WTC11 (cell line): ENCODE results near the gene TMEM59. TPM values are rescaled to one million over a fixed set of nuclear protein-coding genes. Genes with fewer than 3 reads are reported as not detected.

ENCODE experiments used
- ATAC-seq: fragments of 200-7000 bp; cut with Tn5 transposase; 2 replicates; pipeline ENCODE4 v1.10.0; 2021; ENCODE audit warnings: mild to moderate bottlenecking, moderate library complexity
- Bru-seq: library from RNA; stranded (reverse); fragments of 400-500 nt; gene quantifications from one replicate; lab custom pipeline; 2021; lab: Mats Ljungman, UMichigan
- CTCF ChIA-PET: fragments of 300-600 bp; sonication (Branson Sonifier 250); formaldehyde crosslinking; loops from one replicate; lab custom pipeline; 2021; ENCODE audit warnings: antibody characterized with exemption; lab: Charles Lee
- POLR2A ChIA-PET: fragments of 350-600 bp; sonication (Branson Sonifier 250); formaldehyde crosslinking; loops from one replicate; lab custom pipeline; 2021; ENCODE audit warnings: antibody characterized with exemption; lab: Charles Lee
- DNase-seq: peaks from one replicate; pipeline ENCODE4 v3.0.0; 2021; ENCODE audit warnings: low spot score
- H3K27ac Mint-ChIP-seq: 2 replicates; pipeline ENCODE4 v1.8.0; 2021; ENCODE audit warnings: mixed read lengths
- H3K27me3 Mint-ChIP-seq: 2 replicates; pipeline ENCODE4 v1.8.0; 2021; ENCODE audit warnings: low read depth, mild to moderate bottlenecking, moderate library complexity, mixed read lengths
- H3K36me3 Mint-ChIP-seq: 2 replicates; pipeline ENCODE4 v1.8.0; 2021; ENCODE audit warnings: mixed read lengths
- H3K4me1 Mint-ChIP-seq: 2 replicates; pipeline ENCODE4 v1.8.0; 2022; ENCODE audit warnings: mixed read lengths
- H3K4me3 Mint-ChIP-seq: 2 replicates; pipeline ENCODE4 v1.8.0; 2021; ENCODE audit warnings: mild to moderate bottlenecking, moderate library complexity, mixed read lengths
- H3K9me3 Mint-ChIP-seq: 2 replicates; pipeline ENCODE4 v1.8.0; 2021; ENCODE audit warnings: mixed read lengths
- ATF2 ChIP-seq: sonication (generic); formaldehyde crosslinking; IDR thresholded peaks from 2 replicates; pipeline ENCODE4 v1.8.1; 2022; ENCODE audit warnings: low read depth, missing genetic modification reagents, borderline replicate concordance
- CDX4 ChIP-seq: fragments of 250-450 bp; sonication (Bioruptor Pico); IDR thresholded peaks from 2 replicates; pipeline ENCODE4 v1.9.0; 2021; ENCODE audit warnings: moderate library complexity, mild to moderate bottlenecking, inconsistent platforms, borderline replicate concordance
- ELF4 ChIP-seq: sonication (generic); formaldehyde crosslinking; IDR thresholded peaks from 2 replicates; pipeline ENCODE4 v1.8.1; 2022; ENCODE audit warnings: low read depth, mild to moderate bottlenecking, moderate library complexity, missing genetic modification reagents
- GRHL2 ChIP-seq: fragments of 250-450 bp; sonication (Bioruptor Pico); IDR thresholded peaks from 2 replicates; pipeline ENCODE4 v1.8.0; 2022; ENCODE audit warnings: mild to moderate bottlenecking, moderate library complexity; ENCODE audit not compliant: insufficient replicate concordance, severe bottlenecking
- MAX ChIP-seq: sonication (generic); formaldehyde crosslinking; IDR thresholded peaks from 2 replicates; pipeline ENCODE4 v1.8.0; 2022; ENCODE audit warnings: mild to moderate bottlenecking, missing genetic modification reagents
- NFE2L1 ChIP-seq: sonication (generic); formaldehyde crosslinking; IDR thresholded peaks from 2 replicates; pipeline ENCODE4 v1.8.1; 2023; ENCODE audit warnings: missing genetic modification reagents
- NFYB ChIP-seq: sonication (generic); formaldehyde crosslinking; conservative IDR thresholded peaks from 2 replicates; pipeline ENCODE4 v1.8.0; 2022; ENCODE audit warnings: low read depth, missing genetic modification reagents
- RORB ChIP-seq: fragments of 250-450 bp; sonication (Bioruptor Pico); IDR thresholded peaks from 2 replicates; pipeline ENCODE4 v1.9.0; 2021; ENCODE audit warnings: mild to moderate bottlenecking
- SMAD3 ChIP-seq: sonication (generic); formaldehyde crosslinking; IDR thresholded peaks from 2 replicates; pipeline ENCODE4 v1.8.0; 2022; ENCODE audit warnings: missing genetic modification reagents, mild to moderate bottlenecking, borderline replicate concordance
- SMAD4 ChIP-seq: sonication (generic); formaldehyde crosslinking; IDR thresholded peaks from 2 replicates; pipeline ENCODE4 v1.8.0; 2022; ENCODE audit warnings: mild to moderate bottlenecking, missing genetic modification reagents
- SP1 ChIP-seq: sonication (generic); formaldehyde crosslinking; conservative IDR thresholded peaks from 2 replicates; pipeline ENCODE4 v1.8.1; 2022; ENCODE audit warnings: missing genetic modification reagents
- ZNF219 ChIP-seq: sonication (generic); formaldehyde crosslinking; IDR thresholded peaks from 2 replicates; pipeline ENCODE4 v1.8.0; 2023; ENCODE audit warnings: missing genetic modification reagents, mild to moderate bottlenecking, borderline replicate concordance
- ZNF317 ChIP-seq: sonication (generic); formaldehyde crosslinking; IDR thresholded peaks from 2 replicates; pipeline ENCODE4 v1.8.1; 2023; ENCODE audit warnings: low read depth, mild to moderate bottlenecking, moderate library complexity, missing genetic modification reagents, borderline replicate concordance
- ZNF396 ChIP-seq: fragments of 250-450 bp; sonication (Bioruptor Pico); IDR thresholded peaks from 2 replicates; pipeline ENCODE4 v1.8.0; 2021; ENCODE audit warnings: mild to moderate bottlenecking, moderate library complexity, borderline replicate concordance
- ZNF512 ChIP-seq: sonication (generic); formaldehyde crosslinking; IDR thresholded peaks from 2 replicates; pipeline ENCODE4 v1.8.1; 2022; ENCODE audit warnings: missing genetic modification reagents, borderline replicate concordance
- long read RNA-seq, 3 experiments: library from RNA in 1 of 3; library from capped mRNA in 1 of 3; library from polyadenylated mRNA in 1 of 3; unstranded in 2 of 3; stranded (forward) in 1 of 3; transcript quantifications; one replicate each; pipeline ENCODE4 v2.0.0, GENCODE V29; 2021
- total RNA-seq: library from RNA; stranded (reverse); gene quantifications from 3 replicates; pipeline ENCODE4 v1.2.3, GENCODE V29; 2021
- TF ChIP-seq, protein P1 (sequence below): sonication (generic); formaldehyde crosslinking; IDR thresholded peaks from 2 replicates; pipeline ENCODE4 v1.8.1; 2023; ENCODE audit warnings: mild to moderate bottlenecking, missing genetic modification reagents, moderate library complexity
- TF ChIP-seq, protein P2 (sequence below): fragments of 250-450 bp; sonication (Bioruptor Pico); conservative IDR thresholded peaks from 2 replicates; pipeline ENCODE4 v1.9.0; 2021; ENCODE audit warnings: mild to moderate bottlenecking
- TF ChIP-seq, protein P3 (sequence below): sonication (generic); formaldehyde crosslinking; IDR thresholded peaks from 2 replicates; pipeline ENCODE4 v1.8.1; 2022; ENCODE audit warnings: low read depth, mild to moderate bottlenecking, moderate library complexity, missing genetic modification reagents, borderline replicate concordance
- TF ChIP-seq, protein P4 (sequence below): fragments of 250-450 bp; sonication (Bioruptor Pico); IDR thresholded peaks from 2 replicates; pipeline ENCODE4 v1.9.0; 2021; ENCODE audit warnings: mild to moderate bottlenecking

Gene TMEM59, protein sequence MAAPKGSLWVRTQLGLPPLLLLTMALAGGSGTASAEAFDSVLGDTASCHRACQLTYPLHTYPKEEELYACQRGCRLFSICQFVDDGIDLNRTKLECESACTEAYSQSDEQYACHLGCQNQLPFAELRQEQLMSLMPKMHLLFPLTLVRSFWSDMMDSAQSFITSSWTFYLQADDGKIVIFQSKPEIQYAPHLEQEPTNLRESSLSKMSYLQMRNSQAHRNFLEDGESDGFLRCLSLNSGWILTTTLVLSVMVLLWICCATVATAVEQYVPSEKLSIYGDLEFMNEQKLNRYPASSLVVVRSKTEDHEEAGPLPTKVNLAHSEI
- 122 to 133 TPM (median 128 TPM) in 3 replicates for total RNA-seq
- percentile 83 among the genes with signal in this experiment for Bru-seq, nascent RNA
- long read RNA-seq, experiment 1, full-length matches to known transcripts, result 145 of 211 reads
- long read RNA-seq, experiment 1, partial matches to known transcripts, result 6 of 211 reads
- long read RNA-seq, experiment 1, other reads (novel, unspliced or antisense), result 60 of 211 reads
- long read RNA-seq, experiment 2, full-length matches to known transcripts, result 95 of 187 reads
- long read RNA-seq, experiment 2, partial matches to known transcripts, result 13 of 187 reads
- long read RNA-seq, experiment 2, other reads (novel, unspliced or antisense), result 79 of 187 reads
- long read RNA-seq, experiment 3, full-length matches to known transcripts, result 330 of 473 reads
- long read RNA-seq, experiment 3, partial matches to known transcripts, result 0 of 473 reads
- long read RNA-seq, experiment 3, other reads (novel, unspliced or antisense), result 143 of 473 reads

DNA sequence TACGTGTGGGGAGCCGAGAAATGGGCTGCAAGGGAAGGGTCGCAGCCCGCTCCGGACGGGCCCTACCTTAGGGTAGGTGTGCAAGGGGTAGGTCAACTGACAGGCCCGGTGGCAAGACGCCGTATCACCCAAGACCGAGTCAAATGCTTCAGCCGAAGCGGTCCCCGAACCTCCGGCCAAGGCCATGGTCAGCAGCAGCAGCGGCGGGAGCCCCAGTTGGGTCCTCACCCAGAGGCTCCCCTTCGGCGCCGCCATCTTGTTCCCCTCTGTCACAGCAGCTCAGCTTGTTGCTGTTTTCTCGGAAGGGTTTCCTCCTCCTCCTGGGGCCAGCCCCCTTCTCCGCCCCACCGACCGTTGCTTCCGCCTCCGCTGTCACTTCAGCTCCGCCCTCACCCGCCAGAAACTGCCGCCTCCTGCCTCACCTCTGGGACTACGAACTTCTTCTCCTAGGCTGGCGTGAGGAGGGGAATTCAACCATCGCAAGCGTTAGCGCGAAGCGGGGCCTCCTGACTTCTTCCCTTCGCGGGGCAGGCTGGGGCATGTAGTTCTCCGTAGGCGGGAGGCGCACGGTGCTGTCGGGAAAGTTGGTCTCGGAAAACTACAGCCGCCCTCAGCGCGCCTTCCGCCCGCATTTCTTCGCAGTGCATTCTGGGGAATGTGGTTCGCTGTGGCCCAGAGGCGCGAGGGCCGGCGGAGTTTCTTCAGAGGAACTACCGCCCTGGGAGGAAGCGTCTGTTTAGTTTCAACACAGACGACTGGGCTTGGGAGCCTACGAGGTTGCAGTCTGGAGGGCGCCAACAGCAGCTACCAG lies at the start of gene TMEM59, which contains the start of gene TCEANC2:
Gene TMEM59, minus strand, starts transcription at position 271 of the 811 bp plus-strand sequence. Its CDS starts 16 bp downstream, at position 255.
Gene TCEANC2, plus strand, starts transcription at position 675 of the 811 bp plus-strand sequence. CDS start 815 bp downstream, outside the sequence.
- POLR2A ChIA-PET, result interaction anchor here (0.5 to 1.0 kb wide), 2 partner anchors 28 to 603 kb away, joined by 3 read pairs; no protein-coding TSS in a partner anchor
- no peaks in the 10 kb centered on the region for H3K27me3 Mint-ChIP-seq
- no peaks in the 10 kb centered on the region for H3K9me3 Mint-ChIP-seq
- CTCF ChIA-PET, result interaction anchor here (0.5 to 2.8 kb wide), 8 partner anchors 15 to 739 kb away, joined by 3 to 18 read pairs (median 6); partner anchors contain the start of gene IFT25
- H3K27ac Mint-ChIP-seq, result no peak within 1 kb of the TSS; the same call in 1 of the 2 replicates
- peak; percentile 97 for DNase-seq
- no peaks in the 10 kb centered on the region for H3K36me3 Mint-ChIP-seq
- H3K4me3 Mint-ChIP-seq, result no peak within 1 kb of the TSS
- ATAC-seq, result peak; percentile 96
- peaks cover 8% of the 10 kb centered on the region; the same call in 1 of the 2 replicates for H3K4me1 Mint-ChIP-seq
- 0 out of 2 replicates have a peak, but pooled peaks have one; percentile 63 for TF ChIP-seq SP1 (CRISPR knock-in tag)
- no peak for TF ChIP-seq ZNF512
- TF ChIP-seq ZNF317 (CRISPR knock-in tag), result no peak
- TF ChIP-seq NFE2L1 (CRISPR knock-in tag), result no peak
- no peak for TF ChIP-seq ZNF219 (CRISPR knock-in tag)
- TF ChIP-seq CDX4 (CRISPR knock-in tag), result no peak
- no peak for TF ChIP-seq GRHL2 (CRISPR knock-in tag)
- no peak for TF ChIP-seq NFYB (CRISPR knock-in tag)
- TF ChIP-seq, protein P1, sequence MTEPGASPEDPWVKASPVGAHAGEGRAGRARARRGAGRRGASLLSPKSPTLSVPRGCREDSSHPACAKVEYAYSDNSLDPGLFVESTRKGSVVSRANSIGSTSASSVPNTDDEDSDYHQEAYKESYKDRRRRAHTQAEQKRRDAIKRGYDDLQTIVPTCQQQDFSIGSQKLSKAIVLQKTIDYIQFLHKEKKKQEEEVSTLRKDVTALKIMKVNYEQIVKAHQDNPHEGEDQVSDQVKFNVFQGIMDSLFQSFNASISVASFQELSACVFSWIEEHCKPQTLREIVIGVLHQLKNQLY (CRISPR knock-in tag), result no peak
- TF ChIP-seq MAX (CRISPR knock-in tag), result peak; percentile 33; the same call in 1 of the 2 replicates
- TF ChIP-seq, protein P2, sequence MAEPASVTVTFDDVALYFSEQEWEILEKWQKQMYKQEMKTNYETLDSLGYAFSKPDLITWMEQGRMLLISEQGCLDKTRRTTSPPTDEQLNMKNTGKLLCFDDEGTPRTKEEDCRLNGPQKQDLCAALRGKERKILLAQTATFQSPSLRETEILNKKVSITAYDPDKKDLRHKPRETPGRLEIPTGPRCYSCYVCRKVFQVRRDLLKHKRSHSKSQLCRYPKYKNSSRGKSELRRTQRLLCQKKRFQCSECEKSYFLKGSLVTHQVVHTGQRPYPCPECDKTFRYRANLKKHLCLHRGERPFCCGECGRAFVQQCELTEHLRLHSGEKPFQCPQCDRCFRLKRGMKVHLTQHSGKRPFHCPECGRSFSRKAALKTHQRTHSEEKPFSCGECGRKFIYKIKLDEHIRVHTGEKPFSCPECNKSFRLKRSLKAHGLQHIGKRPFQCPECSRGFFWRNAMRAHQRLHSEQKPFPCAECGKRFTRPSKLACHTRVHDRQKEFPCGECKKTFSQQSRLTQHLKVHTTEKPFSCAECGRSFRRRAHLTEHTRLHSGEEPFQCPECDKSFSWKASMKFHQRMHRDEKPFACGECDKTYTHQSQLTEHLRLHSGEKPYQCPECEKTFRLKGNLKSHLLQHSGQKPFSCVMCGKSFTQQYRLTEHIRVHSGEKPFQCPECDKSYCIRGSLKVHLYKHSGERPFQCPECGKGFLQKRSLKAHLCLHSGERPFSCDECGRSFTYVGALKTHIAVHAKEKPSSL (CRISPR knock-in tag), result no peak
- TF ChIP-seq SMAD4 (CRISPR knock-in tag), result no peak
- no peak for TF ChIP-seq ELF4 (CRISPR knock-in tag)
- TF ChIP-seq ZNF396 (CRISPR knock-in tag), result no peak
- TF ChIP-seq ATF2 (CRISPR knock-in tag), result no peak
- TF ChIP-seq, protein P3, sequence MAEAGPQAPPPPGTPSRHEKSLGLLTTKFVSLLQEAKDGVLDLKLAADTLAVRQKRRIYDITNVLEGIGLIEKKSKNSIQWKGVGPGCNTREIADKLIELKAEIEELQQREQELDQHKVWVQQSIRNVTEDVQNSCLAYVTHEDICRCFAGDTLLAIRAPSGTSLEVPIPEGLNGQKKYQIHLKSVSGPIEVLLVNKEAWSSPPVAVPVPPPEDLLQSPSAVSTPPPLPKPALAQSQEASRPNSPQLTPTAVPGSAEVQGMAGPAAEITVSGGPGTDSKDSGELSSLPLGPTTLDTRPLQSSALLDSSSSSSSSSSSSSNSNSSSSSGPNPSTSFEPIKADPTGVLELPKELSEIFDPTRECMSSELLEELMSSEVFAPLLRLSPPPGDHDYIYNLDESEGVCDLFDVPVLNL (CRISPR knock-in tag), result no peak
- TF ChIP-seq RORB (CRISPR knock-in tag), result no peak
- TF ChIP-seq, protein P4, sequence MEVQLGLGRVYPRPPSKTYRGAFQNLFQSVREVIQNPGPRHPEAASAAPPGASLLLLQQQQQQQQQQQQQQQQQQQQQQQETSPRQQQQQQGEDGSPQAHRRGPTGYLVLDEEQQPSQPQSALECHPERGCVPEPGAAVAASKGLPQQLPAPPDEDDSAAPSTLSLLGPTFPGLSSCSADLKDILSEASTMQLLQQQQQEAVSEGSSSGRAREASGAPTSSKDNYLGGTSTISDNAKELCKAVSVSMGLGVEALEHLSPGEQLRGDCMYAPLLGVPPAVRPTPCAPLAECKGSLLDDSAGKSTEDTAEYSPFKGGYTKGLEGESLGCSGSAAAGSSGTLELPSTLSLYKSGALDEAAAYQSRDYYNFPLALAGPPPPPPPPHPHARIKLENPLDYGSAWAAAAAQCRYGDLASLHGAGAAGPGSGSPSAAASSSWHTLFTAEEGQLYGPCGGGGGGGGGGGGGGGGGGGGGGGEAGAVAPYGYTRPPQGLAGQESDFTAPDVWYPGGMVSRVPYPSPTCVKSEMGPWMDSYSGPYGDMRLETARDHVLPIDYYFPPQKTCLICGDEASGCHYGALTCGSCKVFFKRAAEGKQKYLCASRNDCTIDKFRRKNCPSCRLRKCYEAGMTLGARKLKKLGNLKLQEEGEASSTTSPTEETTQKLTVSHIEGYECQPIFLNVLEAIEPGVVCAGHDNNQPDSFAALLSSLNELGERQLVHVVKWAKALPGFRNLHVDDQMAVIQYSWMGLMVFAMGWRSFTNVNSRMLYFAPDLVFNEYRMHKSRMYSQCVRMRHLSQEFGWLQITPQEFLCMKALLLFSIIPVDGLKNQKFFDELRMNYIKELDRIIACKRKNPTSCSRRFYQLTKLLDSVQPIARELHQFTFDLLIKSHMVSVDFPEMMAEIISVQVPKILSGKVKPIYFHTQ (CRISPR knock-in tag), result no peak
- no peak for TF ChIP-seq SMAD3 (CRISPR knock-in tag)
